Uterus (tissue), 2 donors: ENCODE measurements around the gene LRP2BP.
"Not testable (repeated sequence)": the region's sequence is repeated elsewhere in the genome, so short reads cannot be mapped to it uniquely, and the experiment has no call there.

ENCODE experiments used
- CTCF ChIP-seq, 4 experiments: fragments of 200-600 bp in 2 of 4; fragments of 450-650 bp in 2 of 4; sonication (generic) in 2 of 4; IDR thresholded peaks; one replicate each; pipeline ENCODE4 v1.5.1; 2016 to 2019; ENCODE audit warnings: antibody characterized with exemption in 4 of 4, mild to moderate bottlenecking in 2 of 4, moderate library complexity in 1 of 4
- POLR2A ChIP-seq, 2 donors: fragments of 450-650 bp; IDR thresholded peaks; one replicate each; pipeline ENCODE4 v1.6.1; 2016; ENCODE audit warnings: antibody characterized with exemption in 2 of 2, mild to moderate bottlenecking in 1 of 2, moderate library complexity in 1 of 2

- TF ChIP-seq CTCF, POLR2A (IDR thresholded peaks at IDR 0.05): not testable (repeated sequence)
Observed at GRCh38 chr4:185325721-185326120, 70.0 kb downstream of the LRP2BP start.
